OCI-LY3 (cell line): ENCODE data around the gene SRL.

ENCODE experiments used
- EZH2phosphoT487 ChIP-seq: fragments of 200-600 bp; shearing (Covaris generic); IDR thresholded peaks from 2 replicates; pipeline ENCODE4 v1.6.1; 2018; ENCODE audit warnings: antibody characterized with exemption, mixed run types, low read depth
- TF ChIP-seq, protein P1 (sequence below): fragments of 200-600, 300-600 bp; sonication (generic); IDR thresholded peaks from 2 replicates; pipeline ENCODE4 v1.5.1; 2014; ENCODE audit warnings: antibody characterized with exemption, low read length, low read depth

DNA sequence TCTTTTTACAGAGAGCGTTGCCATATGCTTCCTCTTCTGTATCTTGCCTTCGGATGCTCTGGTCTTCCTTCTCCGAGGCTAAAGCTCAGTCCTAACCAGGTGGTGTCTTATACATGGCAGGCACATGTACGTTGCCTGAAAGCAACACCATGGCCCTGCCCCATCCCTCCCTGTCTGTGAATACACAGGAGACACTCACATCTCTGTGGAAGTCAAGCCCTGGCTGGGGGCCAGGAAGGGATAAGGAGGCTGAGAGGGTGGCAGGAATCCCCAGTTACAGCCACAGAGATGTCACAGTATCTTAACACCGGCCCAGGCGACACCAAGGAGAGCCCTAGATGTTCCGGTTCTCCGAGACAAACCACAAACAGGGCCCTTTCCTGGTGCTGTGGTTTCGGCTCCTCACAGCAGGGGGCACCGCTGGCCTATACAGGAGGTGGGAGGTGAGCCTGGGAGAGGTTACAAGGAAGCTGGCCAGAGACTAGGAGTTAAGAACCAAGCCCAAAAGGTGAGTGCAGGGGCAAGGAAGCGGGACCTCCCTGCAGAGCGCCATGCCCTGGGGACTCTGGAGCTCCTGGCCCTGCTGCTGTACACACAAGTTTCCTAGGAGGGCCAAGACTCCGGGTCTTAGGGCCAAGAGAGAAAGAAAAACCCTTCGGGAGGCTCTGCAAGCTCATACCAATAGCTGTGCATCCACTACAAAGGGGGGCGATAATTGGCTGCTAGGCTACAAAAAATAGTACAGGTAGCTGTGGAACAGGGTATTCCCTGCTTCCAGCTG lies 41.7 kb downstream of the SRL start:
- TF ChIP-seq, protein P1, sequence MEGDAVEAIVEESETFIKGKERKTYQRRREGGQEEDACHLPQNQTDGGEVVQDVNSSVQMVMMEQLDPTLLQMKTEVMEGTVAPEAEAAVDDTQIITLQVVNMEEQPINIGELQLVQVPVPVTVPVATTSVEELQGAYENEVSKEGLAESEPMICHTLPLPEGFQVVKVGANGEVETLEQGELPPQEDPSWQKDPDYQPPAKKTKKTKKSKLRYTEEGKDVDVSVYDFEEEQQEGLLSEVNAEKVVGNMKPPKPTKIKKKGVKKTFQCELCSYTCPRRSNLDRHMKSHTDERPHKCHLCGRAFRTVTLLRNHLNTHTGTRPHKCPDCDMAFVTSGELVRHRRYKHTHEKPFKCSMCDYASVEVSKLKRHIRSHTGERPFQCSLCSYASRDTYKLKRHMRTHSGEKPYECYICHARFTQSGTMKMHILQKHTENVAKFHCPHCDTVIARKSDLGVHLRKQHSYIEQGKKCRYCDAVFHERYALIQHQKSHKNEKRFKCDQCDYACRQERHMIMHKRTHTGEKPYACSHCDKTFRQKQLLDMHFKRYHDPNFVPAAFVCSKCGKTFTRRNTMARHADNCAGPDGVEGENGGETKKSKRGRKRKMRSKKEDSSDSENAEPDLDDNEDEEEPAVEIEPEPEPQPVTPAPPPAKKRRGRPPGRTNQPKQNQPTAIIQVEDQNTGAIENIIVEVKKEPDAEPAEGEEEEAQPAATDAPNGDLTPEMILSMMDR = peak; percentile 48
- no peak for TF ChIP-seq EZH2phosphoT487
